H1 (cell line): ENCODE data around the gene MVD. TPM values are rescaled to one million over a fixed set of nuclear protein-coding genes. Genes with fewer than 3 reads are reported as not detected.

Source experiments
- CTCF ChIA-PET: fragments of 300-600 bp; sonication (Branson Sonifier 250); formaldehyde crosslinking; loops from one replicate; lab custom pipeline; 2021; ENCODE audit not compliant: partially characterized antibody; lab: Charles Lee
- POLR2A ChIA-PET: fragments of 300-600 bp; sonication (Branson Sonifier 250); formaldehyde crosslinking; loops from one replicate; lab custom pipeline; 2021; ENCODE audit warnings: inconsistent platforms; ENCODE audit not compliant: partially characterized antibody; lab: Charles Lee
- DNase-seq, 2 experiments: peaks; one replicate each; pipeline versions ENCODE4 v3.0.0 to v3.0.0-alpha.2; 2010 to 2022; ENCODE audit warnings: low spot score in 2 of 2, low read depth in 1 of 2, mixed read lengths in 1 of 2
- FAIRE-seq: peaks from 2 replicates; lab custom pipeline; 2011; peaks lifted over from hg19 to GRCh38; lab: Jason Lieb, UNC
- H2AFZ ChIP-seq: 2 replicates; pipeline ENCODE4 v1.8.1; 2012; ENCODE audit warnings: low read length, inconsistent platforms
- H2AK5ac ChIP-seq: 2 replicates; pipeline ENCODE4 v1.6.1; 2013; ENCODE audit warnings: low read depth, low read length
- H2BK120ac ChIP-seq: replicated peaks from 2 replicates; pipeline ENCODE3; 2013; ENCODE audit warnings: low read depth, low read length, inconsistent platforms
- H2BK12ac ChIP-seq: 2 replicates; pipeline ENCODE4 v1.6.1; 2013; ENCODE audit warnings: low read depth, low read length
- H2BK15ac ChIP-seq: 2 replicates; pipeline ENCODE4 v1.6.1; 2013; ENCODE audit warnings: low read length
- H2BK20ac ChIP-seq: 2 replicates; pipeline ENCODE4 v1.6.1; 2013; ENCODE audit warnings: low read length
- H2BK5ac ChIP-seq: 2 replicates; pipeline ENCODE4 v1.6.1; 2013; ENCODE audit warnings: low read depth, low read length
- H3K14ac ChIP-seq: 2 replicates; pipeline ENCODE4 v1.6.1; 2013; ENCODE audit warnings: inconsistent platforms; ENCODE audit not compliant: insufficient read length
- H3K18ac ChIP-seq: 2 replicates; pipeline ENCODE4 v1.6.1; 2013; ENCODE audit warnings: low read length; ENCODE audit errors: extremely low read depth
- H3K23ac ChIP-seq: 2 replicates; pipeline ENCODE4 v1.6.1; 2013; ENCODE audit warnings: inconsistent platforms; ENCODE audit not compliant: insufficient read length
- H3K23me2 ChIP-seq: 2 replicates; pipeline ENCODE4 v1.6.1; 2013; ENCODE audit warnings: low read depth, low read length
- H3K27ac ChIP-seq: 2 replicates; pipeline ENCODE4 v1.6.1; 2011; ENCODE audit warnings: low read depth, low read length, inconsistent platforms
- H3K27me3 ChIP-seq, 4 experiments: replicated peaks in 1 of 4; 1 replicate in 1 of 4; 2 replicates in 3 of 4; pipeline versions ENCODE4 v1.6.1 to v1.8.1; 2011 to 2013; ENCODE audit warnings: low read length in 3 of 4, mild to moderate bottlenecking in 3 of 4, inconsistent platforms in 2 of 4, mixed read lengths in 2 of 4, moderate library complexity in 1 of 4; ENCODE audit not compliant: control insufficient read depth in 3 of 4, insufficient read depth in 3 of 4; ENCODE audit errors: extremely low read depth in 1 of 4
- H3K36me3 ChIP-seq, 4 experiments: 2 replicates each; pipeline versions ENCODE4 v1.6.1 to v1.8.1; 2011 to 2013; ENCODE audit warnings: mild to moderate bottlenecking in 4 of 4, low read length in 3 of 4, moderate library complexity in 2 of 4, control low read depth in 1 of 4, inconsistent platforms in 1 of 4; ENCODE audit not compliant: insufficient read depth in 4 of 4, control insufficient read depth in 2 of 4
- H3K4ac ChIP-seq: replicated peaks from 2 replicates; pipeline ENCODE3; 2013; ENCODE audit warnings: low read length, low read depth, mixed read lengths, inconsistent platforms; ENCODE audit not compliant: insufficient read length
- H3K4me1 ChIP-seq, 4 experiments: replicated peaks in 1 of 4; 1 replicate in 1 of 4; 2 replicates in 3 of 4; pipeline versions ENCODE4 v1.6.1 to v1.8.1; 2011 to 2013; ENCODE audit warnings: low read length in 3 of 4, inconsistent platforms in 2 of 4, mixed read lengths in 1 of 4; ENCODE audit not compliant: insufficient read depth in 4 of 4, control insufficient read depth in 3 of 4
- H3K4me2 ChIP-seq, 2 experiments: 2 replicates each; pipeline versions ENCODE4 v1.6.1 to v1.8.1; 2011 to 2013; ENCODE audit warnings: low read depth in 2 of 2, low read length in 2 of 2, control low read depth in 1 of 2, inconsistent platforms in 1 of 2, mild to moderate bottlenecking in 1 of 2; ENCODE audit not compliant: insufficient read depth in 1 of 2
- H3K4me3 ChIP-seq, 4 experiments: fragments of 200-600, 300-600 bp in 1 of 4; sonication (generic), shearing (Covaris generic), sonication (Bioruptor Twin) in 1 of 4; 2 replicates each; pipeline versions ENCODE4 v1.5.1 to v1.8.1; 2011 to 2016; ENCODE audit warnings: low read length in 4 of 4, low read depth in 3 of 4, control low read depth in 2 of 4, inconsistent platforms in 2 of 4, mild to moderate bottlenecking in 2 of 4, mixed read lengths in 1 of 4, moderate library complexity in 1 of 4; ENCODE audit not compliant: insufficient read depth in 2 of 4; ENCODE audit errors: extremely low read depth in 1 of 4
- H3K56ac ChIP-seq: replicated peaks from 2 replicates; pipeline ENCODE3; 2013; ENCODE audit warnings: low read depth, mild to moderate bottlenecking, mixed read lengths, low read length, inconsistent platforms; ENCODE audit not compliant: insufficient read length
- H3K79me1 ChIP-seq: 2 replicates; pipeline ENCODE4 v1.6.1; 2013; ENCODE audit warnings: low read depth, low read length, control low read depth
- H3K79me2 ChIP-seq, 2 experiments: 2 replicates each; pipeline versions ENCODE4 v1.6.1 to v1.8.1; 2012 to 2013; ENCODE audit warnings: low read length in 2 of 2, mild to moderate bottlenecking in 2 of 2, inconsistent platforms in 1 of 2; ENCODE audit not compliant: insufficient read depth in 2 of 2, control insufficient read depth in 1 of 2
- H3K9ac ChIP-seq, 4 experiments: replicated peaks in 1 of 4; 1 replicate in 1 of 4; 2 replicates in 3 of 4; pipeline versions ENCODE4 v1.6.1 to v1.8.1; 2011 to 2013; ENCODE audit warnings: low read depth in 3 of 4, low read length in 3 of 4, control low read depth in 2 of 4, mild to moderate bottlenecking in 2 of 4, moderate library complexity in 2 of 4, inconsistent platforms in 1 of 4; ENCODE audit errors: extremely low read depth in 1 of 4
- H3K9me3 ChIP-seq, 2 experiments: 2 replicates each; pipeline versions ENCODE4 v1.6.1 to v1.8.1; 2012 to 2013; ENCODE audit warnings: mild to moderate bottlenecking in 2 of 2, moderate library complexity in 2 of 2, control low read depth in 1 of 2, inconsistent platforms in 1 of 2, low read depth in 1 of 2, low read length in 1 of 2, mixed read lengths in 1 of 2; ENCODE audit not compliant: insufficient read depth in 2 of 2
- H4K20me1 ChIP-seq, 2 experiments: replicated peaks in 1 of 2; 2 replicates each; pipeline versions ENCODE3 to v1.8.1; 2011 to 2013; ENCODE audit warnings: inconsistent platforms in 2 of 2, low read length in 2 of 2, mild to moderate bottlenecking in 1 of 2; ENCODE audit not compliant: insufficient read depth in 2 of 2, control insufficient read depth in 1 of 2
- H4K5ac ChIP-seq: 2 replicates; pipeline ENCODE4 v1.6.1; 2013; ENCODE audit warnings: low read length, low read depth, mixed read lengths, inconsistent platforms; ENCODE audit not compliant: insufficient read length
- H4K8ac ChIP-seq: 2 replicates; pipeline ENCODE4 v1.8.0; 2013; ENCODE audit warnings: mild to moderate bottlenecking, moderate library complexity, low read length, inconsistent platforms; ENCODE audit not compliant: insufficient read depth; ENCODE audit errors: extremely low read depth
- H4K91ac ChIP-seq: replicated peaks from 2 replicates; pipeline ENCODE3; 2013; ENCODE audit warnings: low read length, mixed read lengths, inconsistent platforms; ENCODE audit not compliant: insufficient read length
- BCL11A ChIP-seq, 2 experiments: IDR thresholded peaks; one replicate each; pipeline ENCODE4 v1.6.1; 2011; ENCODE audit warnings: low read depth in 2 of 2, low read length in 2 of 2, mild to moderate bottlenecking in 2 of 2
- HDAC2 ChIP-seq, 2 experiments: fragments of 300-600 bp in 1 of 2; sonication (generic) in 1 of 2; IDR thresholded peaks; 2 replicates each; pipeline ENCODE4 v1.6.1; 2011 to 2012; ENCODE audit warnings: low read depth in 2 of 2, low read length in 2 of 2, mild to moderate bottlenecking in 2 of 2, moderate library complexity in 2 of 2, borderline replicate concordance in 1 of 2, inconsistent platforms in 1 of 2
- WGBS, 2 experiments: shearing (Covaris generic) in 1 of 2; methylation state at CpG; one replicate each; pipeline versions ENCODE4 v1.1.6 to v1.1.7; 2013 to 2015; ENCODE audit warnings: low lambda C conversion rate in 2 of 2, mixed read lengths in 2 of 2, inconsistent platforms in 1 of 2, low coverage in 1 of 2, missing lambda C conversion rate in 1 of 2; ENCODE audit not compliant: insufficient replicate concordance in 2 of 2, insufficient coverage in 1 of 2, insufficient read length in 1 of 2; ENCODE audit errors: extremely low coverage in 1 of 2, missing lambda C conversion rate in 1 of 2; 5-methylcytosine and 5-hydroxymethylcytosine counted together
- polyA plus RNA-seq, 7 experiments: library from polyadenylated mRNA; depleted of rRNA in 3 of 7; stranded (reverse) in 5 of 7; unstranded in 2 of 7; fragments of >200 nt in 5 of 7; fragments of 200-250 nt in 2 of 7; gene quantifications; 1 replicate in 5 of 7; 2 replicates in 1 of 7; 4 replicates in 1 of 7; pipeline versions ENCODE4 v1.2.1 to v1.2.3, GENCODE V29; 2011 to 2013; ENCODE audit warnings: missing spikeins in 2 of 7, mixed read lengths in 2 of 7
- total RNA-seq: library from RNA; stranded (reverse); fragmentation: NEBNext Ultra II Directional; extraction: Animal tissue kit (Norgen Biotek cat#: 25700); gene quantifications from 2 replicates; pipeline ENCODE4 v1.2.1, GENCODE V29; 2021

Gene MVD
- total and polyA plus RNA-seq, 2 of the 8 experiments (the other 6 are each of a cell fraction or from before 2014, with no cell fraction given) = 47.2 to 77.3 TPM

DNA sequence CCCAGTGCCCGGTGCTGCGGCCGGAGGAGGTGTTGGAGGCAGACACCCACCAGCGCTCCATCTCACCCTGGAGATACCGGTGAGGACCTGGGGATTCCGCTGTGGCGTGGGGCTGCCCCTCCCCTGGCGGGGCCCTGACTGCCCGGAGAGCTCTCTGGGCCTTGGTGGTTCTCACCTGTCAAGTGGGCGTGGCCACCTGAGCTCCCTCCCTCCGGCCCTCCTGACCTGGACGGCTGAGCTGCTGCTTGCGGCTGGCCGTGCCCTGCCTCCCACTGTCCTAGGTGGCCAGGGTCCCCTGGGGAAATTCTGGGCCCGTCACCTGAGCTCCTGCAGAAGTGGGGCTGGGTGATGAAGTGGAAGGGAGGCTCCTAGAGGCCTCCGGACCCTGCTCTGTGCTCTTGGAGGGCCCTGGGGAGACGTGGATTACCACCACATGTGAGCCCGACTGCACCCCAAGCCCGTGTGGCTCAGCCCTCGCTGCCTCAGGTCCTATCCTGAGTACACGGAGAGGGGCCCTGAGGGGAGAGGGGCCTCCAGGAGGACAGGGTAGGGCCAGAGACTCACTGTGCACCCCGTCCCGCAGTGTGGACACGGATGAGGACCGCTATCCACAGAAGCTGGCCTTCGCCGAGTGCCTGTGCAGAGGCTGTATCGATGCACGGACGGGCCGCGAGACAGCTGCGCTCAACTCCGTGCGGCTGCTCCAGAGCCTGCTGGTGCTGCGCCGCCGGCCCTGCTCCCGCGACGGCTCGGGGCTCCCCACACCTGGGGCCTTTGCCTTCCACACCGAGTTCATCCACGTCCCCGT is 23.5 kb downstream of the MVD start:
- Histone ChIP-seq H2BK20ac (peak overlapping the region; percentile 48; the same call in 1 of the 2 replicates), H3K23ac (no peak overlapping the region), H4K8ac (peak overlapping the region; percentile 93)
- no peak for TF ChIP-seq BCL11A (IDR thresholded peaks at IDR 0.05; ENCODE audit: low read depth in 2 of 2, low read length in 2 of 2)
- TF ChIP-seq HDAC2 (IDR thresholded peaks at IDR 0.05; ENCODE audit: borderline replicate concordance in 1 of 2, low read depth in 2 of 2, low read length in 2 of 2) = no peak
- TF ChIP-seq, all 59 proteins: peak for 0
- WGBS, 2 experiments = 67% methylated on average over 37 of the region's 45 CpGs; no CpG with 5 or more reads in 1 of the 2 experiments
- Histone ChIP-seq H3K79me1 (no peaks in the 10 kb centered on the region), H2BK120ac (peak overlapping the region; percentile 62), H2BK12ac (peak overlapping the region; percentile 72; the same call in 1 of the 2 replicates), H2AK5ac (peak overlapping the region; percentile 72; the same call in 1 of the 2 replicates), H3K4ac (peak overlapping the region; percentile 98), H4K5ac (no peak overlapping the region), H3K36me3 (peaks cover 0 to 5% (median 0%) of the 10 kb centered on the region in 4 experiments; a peak in 1 of 8 replicates), H3K56ac (peak overlapping the region; percentile 37), H3K14ac (no peak overlapping the region), H3K18ac (peak overlapping the region; percentile 75), H3K9me3 (no peaks in the 10 kb centered on the region), H3K4me3 (peak overlapping the region in 2 of 4 experiments; percentile 14 to 39; a peak in 2 of 8 replicates), H3K4me2 (peak overlapping the region; percentile 44 to 58; a peak in 3 of 4 replicates), H3K4me1 (peaks cover 5 to 40% (median 26%) of the 10 kb centered on the region in 4 experiments), H3K27ac (no peak overlapping the region), H2AFZ (0 out of 2 replicates have a peak overlapping the region, but pooled peaks have one; percentile 16), H3K23me2 (peaks cover 7% of the 10 kb centered on the region), H4K91ac (peak overlapping the region; percentile 95), H2BK5ac (peak overlapping the region; percentile 94; the same call in 1 of the 2 replicates), H2BK15ac (peak overlapping the region; percentile 95; the same call in 1 of the 2 replicates), H3K79me2 (no peaks in the 10 kb centered on the region), H3K27me3 (peaks cover 0 to 4% (median 1%) of the 10 kb centered on the region in 4 experiments; a peak in 2 of 7 replicates), H4K20me1 (peaks cover 0 to 3% of the 10 kb centered on the region in 2 experiments), H3K9ac (no peak overlapping the region; a peak in 1 of 7 replicates)
- CTCF ChIA-PET = interaction anchor here (0.8 to 3.6 kb wide), 9 partner anchors 10 to 98 kb away, joined by 3 to 19 read pairs (median 4); no protein-coding TSS in a partner anchor
- POLR2A ChIA-PET = interaction anchor here (0.8 to 3.5 kb wide), 10 partner anchors 10 to 171 kb away, joined by 3 to 35 read pairs (median 8); partner anchors contain the start of genes CYBA, MVD and SNAI3
- FAIRE-seq = no peak
- peak in 1 of 2 experiments; percentile 93 for DNase-seq
